Type B pancreatic cell (in vitro differentiated cells): ENCODE measurements around the gene AGR3. TPM values are rescaled to one million over a fixed set of nuclear protein-coding genes. Genes with fewer than 3 reads are reported as not detected.

Experiments
- DNase-seq: peaks from one replicate; pipeline ENCODE4 v3.0.0; 2021; ENCODE audit warnings: mixed read lengths; ENCODE audit not compliant: unreplicated experiment; ENCODE audit errors: extremely low spot score
- H3K27ac Mint-ChIP-seq: 2 replicates; pipeline ENCODE4 v1.8.0; 2021; ENCODE audit warnings: mild to moderate bottlenecking, mixed read lengths
- H3K27me3 Mint-ChIP-seq: 2 replicates; pipeline ENCODE4 v1.8.0; 2021; ENCODE audit warnings: mixed read lengths
- H3K36me3 Mint-ChIP-seq: 2 replicates; pipeline ENCODE4 v1.8.0; 2021; ENCODE audit warnings: mixed read lengths
- H3K4me1 Mint-ChIP-seq: one replicate; pipeline ENCODE4 v1.8.0; 2021; ENCODE audit warnings: mixed read lengths; ENCODE audit not compliant: unreplicated experiment
- H3K4me3 Mint-ChIP-seq: 2 replicates; pipeline ENCODE4 v1.8.0; 2021; ENCODE audit warnings: mild to moderate bottlenecking, mixed read lengths
- H3K9me3 Mint-ChIP-seq: 2 replicates; pipeline ENCODE4 v1.8.0; 2021; ENCODE audit warnings: mixed read lengths
- total RNA-seq: library from RNA; stranded (reverse); gene quantifications from 2 replicates; pipeline ENCODE4 v1.2.1, GENCODE V29; 2021; ENCODE audit warnings: low replicate concordance
- TF ChIP-seq, protein P1 (sequence below): fragments of 200-600 bp; sonication (generic); conservative IDR thresholded peaks from 2 replicates; pipeline ENCODE4 v1.5.0; 2021; ENCODE audit warnings: antibody characterized with exemption, mild to moderate bottlenecking

The AGR3 gene
- total RNA-seq, 1 donor from 2014 or later = 5.2 TPM

DNA sequence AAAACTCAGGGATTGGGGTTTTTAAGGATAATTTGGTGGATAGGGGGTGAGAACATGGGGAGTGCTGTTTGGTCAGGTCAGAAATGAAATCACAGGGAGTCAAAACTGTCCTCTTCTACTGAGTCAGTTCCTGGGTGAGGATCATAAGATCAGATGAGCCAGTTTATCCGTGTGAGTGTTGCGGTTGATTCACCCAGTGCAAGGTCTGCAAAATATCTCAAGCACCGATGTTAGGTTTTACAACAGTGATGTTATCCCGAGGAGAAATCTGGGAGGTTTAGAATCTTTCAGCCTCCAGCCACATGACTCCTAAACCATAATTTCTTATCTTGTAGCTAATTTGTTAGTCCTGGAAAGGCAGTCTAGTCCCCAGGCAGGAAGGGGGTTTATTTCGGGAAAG is 45.3 kb downstream of the AGR3 start:
- peaks cover 6% of the 10 kb centered on the region for H3K4me1 Mint-ChIP-seq
- DNase-seq = no peak
- H3K27ac Mint-ChIP-seq = no peak overlapping the region
- peaks cover 3% of the 10 kb centered on the region for H3K9me3 Mint-ChIP-seq
- H3K27me3 Mint-ChIP-seq = no peaks in the 10 kb centered on the region
- H3K4me3 Mint-ChIP-seq = no peak overlapping the region
- TF ChIP-seq, protein P1, sequence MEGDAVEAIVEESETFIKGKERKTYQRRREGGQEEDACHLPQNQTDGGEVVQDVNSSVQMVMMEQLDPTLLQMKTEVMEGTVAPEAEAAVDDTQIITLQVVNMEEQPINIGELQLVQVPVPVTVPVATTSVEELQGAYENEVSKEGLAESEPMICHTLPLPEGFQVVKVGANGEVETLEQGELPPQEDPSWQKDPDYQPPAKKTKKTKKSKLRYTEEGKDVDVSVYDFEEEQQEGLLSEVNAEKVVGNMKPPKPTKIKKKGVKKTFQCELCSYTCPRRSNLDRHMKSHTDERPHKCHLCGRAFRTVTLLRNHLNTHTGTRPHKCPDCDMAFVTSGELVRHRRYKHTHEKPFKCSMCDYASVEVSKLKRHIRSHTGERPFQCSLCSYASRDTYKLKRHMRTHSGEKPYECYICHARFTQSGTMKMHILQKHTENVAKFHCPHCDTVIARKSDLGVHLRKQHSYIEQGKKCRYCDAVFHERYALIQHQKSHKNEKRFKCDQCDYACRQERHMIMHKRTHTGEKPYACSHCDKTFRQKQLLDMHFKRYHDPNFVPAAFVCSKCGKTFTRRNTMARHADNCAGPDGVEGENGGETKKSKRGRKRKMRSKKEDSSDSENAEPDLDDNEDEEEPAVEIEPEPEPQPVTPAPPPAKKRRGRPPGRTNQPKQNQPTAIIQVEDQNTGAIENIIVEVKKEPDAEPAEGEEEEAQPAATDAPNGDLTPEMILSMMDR = no peak
- no peaks in the 10 kb centered on the region for H3K36me3 Mint-ChIP-seq

GRCh38 chr7:16833373-16833772 is 48.4 kb downstream of the AGR3 start:
- TF ChIP-seq, protein P1 = no peak
- H3K36me3 Mint-ChIP-seq = no peaks in the 10 kb centered on the region
- no peak overlapping the region for H3K4me3 Mint-ChIP-seq
- H3K4me1 Mint-ChIP-seq = peaks cover 2% of the 10 kb centered on the region
- no peak overlapping the region for H3K27ac Mint-ChIP-seq
- peaks cover 3% of the 10 kb centered on the region for H3K9me3 Mint-ChIP-seq
- H3K27me3 Mint-ChIP-seq = no peaks in the 10 kb centered on the region
- DNase-seq = no peak

DNA sequence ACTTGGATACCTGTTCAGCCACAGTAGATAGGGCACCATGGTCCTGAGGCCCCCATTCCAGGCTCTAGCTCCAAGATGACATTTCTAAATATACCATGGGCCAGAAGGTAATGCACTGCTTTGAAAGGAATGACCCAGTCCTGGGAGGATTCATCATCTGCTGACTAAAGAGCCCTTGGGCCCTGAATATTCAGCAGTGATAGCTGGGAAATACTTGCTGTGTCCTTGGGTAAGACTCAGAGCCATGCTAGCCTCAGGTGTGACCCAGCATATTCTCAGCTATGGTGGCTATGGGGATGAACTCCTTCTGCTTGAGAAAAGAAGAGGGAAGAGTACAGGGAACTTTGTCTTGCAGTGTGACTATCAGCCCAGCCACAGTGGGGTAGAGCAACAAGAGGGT is 55.7 kb downstream of the AGR3 start:
- no peak for DNase-seq
- Mint-ChIP-seq H3K4me1 (peaks cover 6% of the 10 kb centered on the region), H3K27ac (no peak overlapping the region), H3K4me3 (no peak overlapping the region), H3K36me3 (no peaks in the 10 kb centered on the region), H3K27me3 (no peaks in the 10 kb centered on the region), H3K9me3 (peaks cover 11% of the 10 kb centered on the region)
- TF ChIP-seq, protein P1 = no peak

- Mint-ChIP-seq H3K27ac (no peak overlapping the region), H3K4me1 (peaks cover 14% of the 10 kb centered on the region), H3K36me3 (no peaks in the 10 kb centered on the region), H3K9me3 (peaks cover 6% of the 10 kb centered on the region), H3K4me3 (no peak overlapping the region), H3K27me3 (no peaks in the 10 kb centered on the region)
- TF ChIP-seq, protein P1 = no peak
- no peak for DNase-seq
Observed at GRCh38 chr7:16822029-16822428, 59.8 kb downstream of the AGR3 start.

DNA sequence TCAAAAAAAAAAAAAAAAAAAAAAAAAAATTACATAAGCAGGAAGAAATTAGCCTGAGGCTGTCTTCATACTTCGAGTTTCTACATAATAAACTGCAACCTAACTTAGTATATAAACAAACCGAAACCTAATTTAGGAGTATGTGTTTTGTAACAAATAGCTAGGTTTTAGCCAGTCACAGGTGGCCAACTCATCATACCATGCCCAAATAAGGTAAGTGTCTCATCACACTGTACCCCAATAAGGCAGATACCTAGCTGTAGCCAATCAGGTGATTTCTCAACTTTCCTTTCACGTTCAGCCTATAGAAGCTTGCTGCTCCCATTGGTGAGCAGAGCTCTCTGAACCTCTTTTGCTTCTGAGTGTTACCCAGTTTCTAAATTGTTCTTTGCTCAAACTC is 63.1 kb downstream of the AGR3 start:
- H3K27me3 Mint-ChIP-seq = no peaks in the 10 kb centered on the region
- H3K4me3 Mint-ChIP-seq = no peak overlapping the region
- TF ChIP-seq, protein P1 = no peak
- peaks cover 5% of the 10 kb centered on the region for H3K9me3 Mint-ChIP-seq
- peaks cover 19% of the 10 kb centered on the region for H3K4me1 Mint-ChIP-seq
- no peak for DNase-seq
- no peak overlapping the region for H3K27ac Mint-ChIP-seq
- H3K36me3 Mint-ChIP-seq = no peaks in the 10 kb centered on the region

GRCh38 chr7:16817536-16817935 is 64.2 kb downstream of the AGR3 start:
- H3K4me1 Mint-ChIP-seq = peaks cover 19% of the 10 kb centered on the region
- no peak for DNase-seq
- no peaks in the 10 kb centered on the region for H3K27me3 Mint-ChIP-seq
- peak overlapping the region; percentile 38 for H3K27ac Mint-ChIP-seq
- TF ChIP-seq, protein P1 = no peak
- no peaks in the 10 kb centered on the region for H3K36me3 Mint-ChIP-seq
- H3K9me3 Mint-ChIP-seq = peaks cover 5% of the 10 kb centered on the region
- H3K4me3 Mint-ChIP-seq = peak overlapping the region; percentile 1
